ENCODE results near the gene STIM1.

- peak; percentile 87 for TF ChIP-seq CTCF (IDR thresholded peaks at IDR 0.05; ENCODE audit: borderline replicate concordance, extremely low read depth, low read length, poor library complexity, severe bottlenecking)
- TF ChIP-seq EZH2 (IDR thresholded peaks at IDR 0.05; ENCODE audit: borderline replicate concordance, low read depth, low read length, severe bottlenecking), result no peak
Measured at GRCh38 chr11:3849297-3849874, 6.1 kb upstream of the STIM1 start.

Measured in DND-41 (cell line).